GM12801 (cell line): ENCODE results near the gene NTM.

Source experiments
- TF ChIP-seq, protein P1 (sequence below): IDR thresholded peaks from one replicate; pipeline ENCODE4 v1.5.1; 2011; ENCODE audit warnings: control low read depth; ENCODE audit not compliant: insufficient read length; ENCODE audit errors: extremely low read depth

Gene NTM

DNA sequence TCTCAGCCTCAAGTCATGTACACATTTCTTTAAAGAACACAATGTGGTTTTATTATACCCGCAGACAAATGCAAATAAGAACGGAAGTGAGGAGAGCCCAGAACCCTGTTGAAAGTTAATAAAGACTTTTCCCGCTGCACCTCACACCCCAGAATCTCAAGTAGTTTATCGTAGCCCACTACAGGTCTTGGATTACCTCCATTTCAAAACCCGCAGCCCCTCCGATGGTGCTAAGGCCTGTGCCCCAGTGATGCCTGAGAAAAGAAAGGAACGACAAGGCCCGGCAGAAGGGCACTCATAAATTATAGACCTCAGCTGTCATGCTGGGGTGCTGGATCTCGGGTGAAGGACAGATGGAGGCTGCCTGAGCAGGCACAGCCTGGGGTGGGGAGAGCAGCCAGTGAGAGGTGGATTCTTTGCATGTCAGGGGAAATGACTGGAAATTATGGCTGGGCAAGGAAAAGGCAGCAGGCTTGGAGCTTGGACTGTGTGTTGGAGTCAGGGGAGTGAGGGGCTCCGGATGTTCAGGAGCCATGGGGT lies 354.1 kb downstream of the NTM start:
- TF ChIP-seq, protein P1, sequence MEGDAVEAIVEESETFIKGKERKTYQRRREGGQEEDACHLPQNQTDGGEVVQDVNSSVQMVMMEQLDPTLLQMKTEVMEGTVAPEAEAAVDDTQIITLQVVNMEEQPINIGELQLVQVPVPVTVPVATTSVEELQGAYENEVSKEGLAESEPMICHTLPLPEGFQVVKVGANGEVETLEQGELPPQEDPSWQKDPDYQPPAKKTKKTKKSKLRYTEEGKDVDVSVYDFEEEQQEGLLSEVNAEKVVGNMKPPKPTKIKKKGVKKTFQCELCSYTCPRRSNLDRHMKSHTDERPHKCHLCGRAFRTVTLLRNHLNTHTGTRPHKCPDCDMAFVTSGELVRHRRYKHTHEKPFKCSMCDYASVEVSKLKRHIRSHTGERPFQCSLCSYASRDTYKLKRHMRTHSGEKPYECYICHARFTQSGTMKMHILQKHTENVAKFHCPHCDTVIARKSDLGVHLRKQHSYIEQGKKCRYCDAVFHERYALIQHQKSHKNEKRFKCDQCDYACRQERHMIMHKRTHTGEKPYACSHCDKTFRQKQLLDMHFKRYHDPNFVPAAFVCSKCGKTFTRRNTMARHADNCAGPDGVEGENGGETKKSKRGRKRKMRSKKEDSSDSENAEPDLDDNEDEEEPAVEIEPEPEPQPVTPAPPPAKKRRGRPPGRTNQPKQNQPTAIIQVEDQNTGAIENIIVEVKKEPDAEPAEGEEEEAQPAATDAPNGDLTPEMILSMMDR = no peak

- TF ChIP-seq, protein P1 = no peak
Measured at GRCh38 chr11:131734871-131735270, 364.5 kb downstream of the NTM start.

- TF ChIP-seq, protein P1 = no peak
Measured at GRCh38 chr11:131737357-131737756, 366.9 kb downstream of the NTM start.

GRCh38 chr11:131739243-131739882 lies 368.9 kb downstream of the NTM start:
- TF ChIP-seq, protein P1 = no peak

DNA sequence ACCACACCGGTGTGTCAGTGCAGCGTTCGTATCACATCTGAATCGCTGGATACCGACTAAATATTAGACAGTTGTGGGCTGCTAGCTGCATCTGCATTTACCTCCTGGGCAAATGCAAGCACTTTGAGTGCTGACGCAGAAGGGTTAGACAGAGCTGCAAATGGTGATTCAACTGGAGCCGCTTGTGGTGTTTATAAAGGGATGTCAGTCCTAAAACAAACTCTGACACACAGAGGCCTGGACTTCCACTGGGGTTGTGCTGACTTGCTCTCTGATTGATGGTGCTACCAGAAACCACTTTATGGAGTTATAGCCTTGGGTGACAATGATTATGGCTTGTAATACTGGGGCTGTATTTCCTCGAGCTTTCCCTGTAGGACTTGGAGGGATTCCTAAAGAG lies 374.4 kb downstream of the NTM start:
- TF ChIP-seq, protein P1 = no peak

DNA sequence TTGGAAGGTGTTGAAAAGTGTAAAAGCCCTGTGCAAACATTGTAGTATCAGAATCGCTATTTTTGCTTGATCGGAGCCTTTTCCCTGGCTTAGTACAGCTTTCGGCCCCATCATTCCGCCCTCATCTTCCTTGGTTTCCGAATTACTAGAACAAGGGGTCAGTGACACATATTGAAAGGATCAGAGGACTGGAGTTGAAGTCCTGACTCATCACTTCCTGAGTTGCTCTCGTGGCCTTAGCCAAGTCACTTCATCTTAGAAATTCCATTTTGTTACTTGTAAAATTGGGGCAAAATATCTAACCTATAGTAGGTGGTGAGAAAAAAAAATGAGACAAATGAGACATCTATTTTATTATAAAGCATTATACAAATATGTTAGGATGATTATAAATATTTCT lies 375.0 kb downstream of the NTM start:
- TF ChIP-seq, protein P1 = no peak

GRCh38 chr11:131746201-131746600 lies 375.8 kb downstream of the NTM start:
- TF ChIP-seq, protein P1 = no peak
